ENCODE measurements around the gene FFAR4.

The FFAR4 gene

DNA sequence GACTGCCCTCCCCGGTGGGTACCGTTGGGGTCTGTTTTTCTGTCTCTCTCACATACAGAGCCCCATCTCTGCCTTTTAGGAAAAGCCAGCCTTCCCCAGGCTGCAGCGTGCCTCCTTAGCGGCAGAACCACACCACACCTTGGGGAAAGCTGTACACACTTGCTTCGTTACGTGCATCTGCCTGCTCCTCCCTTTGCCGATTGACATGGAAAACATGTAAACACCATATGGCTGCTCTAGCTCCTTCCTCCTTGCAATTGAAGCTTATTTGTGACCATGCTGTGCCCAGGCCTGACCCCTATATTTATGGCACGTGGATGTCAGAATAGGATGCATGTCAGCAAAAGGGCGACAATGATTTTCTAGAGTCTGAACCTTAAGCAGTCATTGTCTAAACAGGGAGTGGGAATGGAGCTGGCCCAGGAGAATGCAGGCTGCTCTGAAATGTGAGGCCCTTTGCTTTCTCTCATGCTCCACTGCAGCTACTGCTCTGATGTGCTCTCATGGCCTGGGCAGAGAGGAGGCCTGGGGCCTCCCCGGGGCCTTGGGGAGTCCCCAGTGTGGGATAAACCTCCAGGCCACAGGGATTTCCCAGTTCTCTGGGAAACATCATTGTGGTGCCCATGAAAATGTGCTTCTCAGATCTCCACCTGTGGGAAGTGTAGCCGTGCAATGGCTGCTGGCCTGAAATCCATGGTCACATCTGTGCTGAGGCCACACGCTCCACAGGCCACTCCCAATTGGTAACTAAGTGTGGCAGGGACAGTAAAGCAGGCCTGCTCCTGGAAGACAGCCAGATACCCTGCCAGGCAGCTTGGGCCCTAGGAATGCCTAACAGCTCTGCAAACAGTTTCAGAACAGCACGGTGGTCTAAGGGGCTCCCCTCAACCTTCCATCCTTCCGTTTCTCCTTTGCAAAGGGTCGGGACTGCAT, 64.4 kb downstream of the FFAR4 start:
- H3K36me3 ChIP-seq (ENCODE audit: insufficient read depth, low read length) = no peaks in the 10 kb centered on the region
- no peak overlapping the region for H3K4me3 ChIP-seq (ENCODE audit: low read length)
- no peak overlapping the region for H3K9ac ChIP-seq (ENCODE audit: low read depth, low read length)
- H3K9me3 ChIP-seq (replicated peaks; ENCODE audit: low read length) = no peaks in the 10 kb centered on the region
- H3K4me2 ChIP-seq (ENCODE audit: low read length) = no peak overlapping the region
- peaks cover 18% of the 10 kb centered on the region for H3K27me3 ChIP-seq (ENCODE audit: control insufficient read depth, insufficient read depth, low read length)
- H3K4me1 ChIP-seq (ENCODE audit: control insufficient read depth, insufficient read depth, low read length) = no peaks in the 10 kb centered on the region
